ENCODE measurements around the gene RELA.

DNA sequence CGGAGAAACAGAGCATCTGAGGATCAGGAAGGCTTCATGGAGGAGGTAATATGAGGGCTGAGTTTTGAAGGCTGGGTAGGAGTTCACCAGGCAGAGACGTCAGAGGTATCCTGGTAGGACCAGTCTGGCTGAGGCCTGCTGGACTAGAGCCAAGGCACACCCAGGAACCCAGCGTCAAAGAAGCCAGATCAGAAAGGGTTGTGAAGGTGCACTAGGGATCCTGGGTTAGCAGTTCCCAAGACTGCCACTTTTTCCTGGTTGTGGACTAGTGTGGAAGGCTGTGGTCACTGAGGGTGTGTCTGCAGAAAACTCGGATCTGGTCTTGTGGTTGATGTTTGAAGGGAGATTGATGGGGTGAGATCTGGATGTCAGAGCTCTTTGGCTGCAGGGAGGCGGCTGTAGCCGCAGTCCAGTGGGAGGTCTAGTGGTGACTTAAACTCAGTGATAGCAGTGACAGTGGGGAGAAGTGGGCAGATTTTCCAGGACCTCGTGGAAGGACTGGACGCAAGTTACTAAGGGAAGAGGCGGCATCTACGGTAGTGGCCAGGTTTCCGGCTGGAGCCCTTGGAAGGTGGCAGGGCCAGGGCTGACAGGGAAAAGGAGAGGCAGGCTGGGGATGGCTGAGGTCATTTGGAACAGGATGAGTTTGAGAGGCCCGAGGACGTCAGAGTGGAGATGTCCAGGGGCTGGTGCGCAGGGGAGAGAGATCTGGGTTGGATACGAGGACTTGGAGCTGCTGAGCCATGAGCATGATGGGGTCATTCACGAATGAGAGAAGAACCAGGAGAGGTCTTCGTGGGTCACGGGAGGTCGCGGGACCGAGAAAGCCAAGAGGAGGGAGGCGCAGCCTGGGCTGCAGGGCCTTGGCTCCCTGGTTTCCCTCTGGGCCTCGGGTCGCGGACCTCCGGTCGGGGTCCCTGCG is 10.9 kb downstream of the RELA start:
- TF ChIP-seq, protein P1, sequence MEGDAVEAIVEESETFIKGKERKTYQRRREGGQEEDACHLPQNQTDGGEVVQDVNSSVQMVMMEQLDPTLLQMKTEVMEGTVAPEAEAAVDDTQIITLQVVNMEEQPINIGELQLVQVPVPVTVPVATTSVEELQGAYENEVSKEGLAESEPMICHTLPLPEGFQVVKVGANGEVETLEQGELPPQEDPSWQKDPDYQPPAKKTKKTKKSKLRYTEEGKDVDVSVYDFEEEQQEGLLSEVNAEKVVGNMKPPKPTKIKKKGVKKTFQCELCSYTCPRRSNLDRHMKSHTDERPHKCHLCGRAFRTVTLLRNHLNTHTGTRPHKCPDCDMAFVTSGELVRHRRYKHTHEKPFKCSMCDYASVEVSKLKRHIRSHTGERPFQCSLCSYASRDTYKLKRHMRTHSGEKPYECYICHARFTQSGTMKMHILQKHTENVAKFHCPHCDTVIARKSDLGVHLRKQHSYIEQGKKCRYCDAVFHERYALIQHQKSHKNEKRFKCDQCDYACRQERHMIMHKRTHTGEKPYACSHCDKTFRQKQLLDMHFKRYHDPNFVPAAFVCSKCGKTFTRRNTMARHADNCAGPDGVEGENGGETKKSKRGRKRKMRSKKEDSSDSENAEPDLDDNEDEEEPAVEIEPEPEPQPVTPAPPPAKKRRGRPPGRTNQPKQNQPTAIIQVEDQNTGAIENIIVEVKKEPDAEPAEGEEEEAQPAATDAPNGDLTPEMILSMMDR (IDR thresholded peaks at IDR 0.05): no peak
- TF ChIP-seq POLR2A (IDR thresholded peaks at IDR 0.05) (no peak), POLR2AphosphoS5 (IDR thresholded peaks at IDR 0.05) (peak; percentile 38)

Measured in prostate gland (tissue), 2 donors.